RWPE1 (cell line): ENCODE data around the gene C1QC.
"Not testable (repeated sequence)": the region's sequence is repeated elsewhere in the genome, so short reads cannot be mapped to it uniquely, and the experiment has no call there.

Experiments
- CTCF ChIA-PET: fragments of 350-600 bp; sonication (Branson Sonifier 250); formaldehyde crosslinking; extraction: SDS; loops from one replicate; lab custom pipeline; 2021; lab: Yijun Ruan, JAX
- POLR2A ChIA-PET: fragments of 400-600 bp; formaldehyde crosslinking; extraction: SDS; loops from one replicate; lab custom pipeline; 2020; ENCODE audit warnings: antibody characterized with exemption; ENCODE audit not compliant: low non-redundant PET; lab: Yijun Ruan, JAX
- DNase-seq: peaks from one replicate; pipeline ENCODE4 v3.0.0; 2012; ENCODE audit warnings: low spot score
- H3K27ac ChIP-seq: fragments of 450-650 bp; 2 replicates; pipeline ENCODE4 v1.5.1; 2017
- TF ChIP-seq, protein P1 (sequence below): fragments of 450-650 bp; conservative IDR thresholded peaks from 2 replicates; pipeline ENCODE4 v1.5.1; 2017; ENCODE audit warnings: low read depth, mild to moderate bottlenecking

Gene C1QC

DNA sequence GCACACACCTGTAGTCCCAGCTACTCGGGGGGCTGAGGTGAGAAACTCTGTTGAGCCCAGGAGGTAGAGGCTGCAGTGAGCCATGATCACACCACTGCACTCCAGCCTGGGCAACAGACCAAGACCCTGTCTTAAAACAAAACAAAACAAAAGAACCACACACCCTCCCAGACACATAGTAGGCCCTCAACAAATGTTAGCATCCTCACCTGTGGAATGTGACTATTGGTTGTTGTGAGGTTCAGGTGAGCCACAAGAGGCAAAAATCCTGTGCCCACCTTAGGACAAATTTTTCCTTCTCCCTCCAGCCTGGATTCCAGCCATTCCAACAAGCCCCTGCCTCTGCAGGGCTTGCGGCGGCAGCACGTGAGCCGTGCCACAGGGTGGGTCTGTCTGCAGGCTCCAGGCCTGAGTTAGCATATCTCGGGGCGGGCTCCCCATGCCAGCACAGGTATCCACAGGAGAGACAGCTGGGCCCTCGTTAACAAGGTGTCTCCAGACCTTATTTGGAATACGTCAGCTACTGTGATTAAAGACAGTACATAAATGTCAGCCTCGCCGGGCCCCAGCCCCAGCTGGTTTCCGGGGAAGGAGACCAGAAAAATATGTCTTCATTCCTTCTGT, 27.0 kb downstream of the C1QC start:
- H3K27ac ChIP-seq = no peak overlapping the region
- TF ChIP-seq, protein P1, sequence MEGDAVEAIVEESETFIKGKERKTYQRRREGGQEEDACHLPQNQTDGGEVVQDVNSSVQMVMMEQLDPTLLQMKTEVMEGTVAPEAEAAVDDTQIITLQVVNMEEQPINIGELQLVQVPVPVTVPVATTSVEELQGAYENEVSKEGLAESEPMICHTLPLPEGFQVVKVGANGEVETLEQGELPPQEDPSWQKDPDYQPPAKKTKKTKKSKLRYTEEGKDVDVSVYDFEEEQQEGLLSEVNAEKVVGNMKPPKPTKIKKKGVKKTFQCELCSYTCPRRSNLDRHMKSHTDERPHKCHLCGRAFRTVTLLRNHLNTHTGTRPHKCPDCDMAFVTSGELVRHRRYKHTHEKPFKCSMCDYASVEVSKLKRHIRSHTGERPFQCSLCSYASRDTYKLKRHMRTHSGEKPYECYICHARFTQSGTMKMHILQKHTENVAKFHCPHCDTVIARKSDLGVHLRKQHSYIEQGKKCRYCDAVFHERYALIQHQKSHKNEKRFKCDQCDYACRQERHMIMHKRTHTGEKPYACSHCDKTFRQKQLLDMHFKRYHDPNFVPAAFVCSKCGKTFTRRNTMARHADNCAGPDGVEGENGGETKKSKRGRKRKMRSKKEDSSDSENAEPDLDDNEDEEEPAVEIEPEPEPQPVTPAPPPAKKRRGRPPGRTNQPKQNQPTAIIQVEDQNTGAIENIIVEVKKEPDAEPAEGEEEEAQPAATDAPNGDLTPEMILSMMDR = no peak
- ChIA-PET CTCF (interaction anchor here (0.6 kb wide), 1 partner anchor 55 kb away, joined by 3 read pairs; no protein-coding TSS in a partner anchor), POLR2A (no interaction called here)
- DNase-seq = no peak

DNA sequence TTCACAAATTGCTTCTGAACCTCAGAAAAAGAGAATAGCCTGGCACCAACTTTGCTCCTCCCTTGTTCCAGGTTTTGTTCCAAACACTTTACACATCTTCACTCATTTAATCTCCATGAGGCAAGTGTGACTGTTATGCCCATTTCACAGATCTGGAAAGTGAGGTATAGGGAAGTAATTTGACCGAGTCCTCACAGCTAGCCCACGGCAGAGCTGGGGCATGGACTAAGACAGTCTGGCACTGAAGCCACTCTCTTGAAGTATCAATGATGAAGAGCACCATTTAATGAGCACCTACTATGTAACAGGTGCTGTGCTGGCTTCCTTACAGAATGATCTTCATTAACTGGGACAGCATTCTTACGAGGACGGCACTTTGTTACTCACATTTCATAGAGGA, 28.6 kb downstream of the C1QC start:
- TF ChIP-seq, protein P1 = no peak
- ChIA-PET CTCF (interaction anchor here (0.6 to 1.5 kb wide), 2 partner anchors 258 to 317 kb away, joined by 3 to 4 read pairs; no protein-coding TSS in a partner anchor), POLR2A (no interaction called here)
- H3K27ac ChIP-seq = no peak overlapping the region
- no peak for DNase-seq

DNA sequence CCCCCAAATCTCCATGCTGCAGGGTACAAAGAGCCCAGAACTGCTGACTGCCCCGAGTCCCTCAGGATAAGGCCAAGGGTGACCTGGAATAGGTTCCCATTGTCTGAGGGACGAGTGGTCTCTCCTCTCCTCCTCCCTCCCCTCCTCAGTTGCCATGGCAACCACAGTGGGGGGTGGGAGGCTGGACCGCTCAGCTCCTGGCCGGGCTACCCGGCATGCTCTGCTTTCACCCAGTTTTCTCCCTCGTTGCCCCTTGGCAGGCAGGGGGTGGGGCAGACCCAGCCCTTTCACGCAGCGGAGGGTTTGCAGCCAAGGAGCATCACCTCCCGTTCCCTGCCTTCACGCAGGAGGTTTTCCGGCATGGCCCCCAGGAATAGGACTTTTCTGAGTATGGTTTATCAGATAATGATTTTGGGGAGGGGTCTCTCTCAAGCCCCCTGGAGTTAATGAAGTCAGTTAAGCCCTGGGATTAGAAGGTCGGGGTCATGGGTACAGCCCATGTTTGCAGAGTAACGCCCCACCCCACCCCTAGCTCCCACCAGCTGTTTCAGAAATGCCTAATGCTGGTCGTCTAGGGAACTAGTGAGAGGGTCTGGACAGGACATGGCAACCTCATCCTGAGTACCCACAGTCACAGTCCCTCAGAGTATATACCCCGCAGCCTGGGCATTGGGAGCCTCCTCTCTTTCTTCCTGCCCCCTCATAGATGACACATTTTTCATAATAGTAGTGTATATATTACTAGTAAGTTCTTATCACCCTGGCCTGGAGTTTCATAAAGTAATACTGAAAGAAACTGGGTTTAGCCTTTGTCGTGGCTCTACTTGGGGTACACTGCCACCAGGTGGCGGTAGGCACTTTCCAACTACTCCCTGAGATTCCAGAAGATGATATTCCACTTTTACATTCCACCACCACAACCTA, 30.3 kb downstream of the C1QC start:
- H3K27ac ChIP-seq = no peak overlapping the region
- TF ChIP-seq, protein P1 = peak; percentile 70
- DNase-seq = peak; percentile 61
- POLR2A ChIA-PET = no interaction called here
- CTCF ChIA-PET = interaction anchor here (0.6 to 1.4 kb wide), 8 partner anchors 15 to 1764 kb away, joined by 3 to 10 read pairs (median 4); no protein-coding TSS in a partner anchor

DNA sequence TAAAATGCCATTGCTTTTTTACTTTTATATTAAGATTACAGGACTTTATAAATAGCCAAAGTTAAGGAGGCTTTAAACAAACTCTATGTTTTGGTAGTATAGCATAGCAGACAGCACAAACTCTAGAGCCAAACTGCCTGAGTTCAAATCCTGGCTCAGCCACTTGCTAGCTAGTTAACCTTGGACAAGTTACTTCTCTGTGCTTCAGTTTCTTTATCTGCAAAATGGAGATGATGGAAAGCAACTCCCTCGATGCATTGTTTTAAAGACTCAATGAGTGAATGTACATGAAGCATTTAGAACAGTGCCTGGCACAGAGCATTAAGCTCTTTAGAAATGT, 30.9 kb downstream of the C1QC start:
- no peak for DNase-seq
- CTCF ChIA-PET = interaction anchor here (0.6 to 1.4 kb wide), 8 partner anchors 14 to 1765 kb away, joined by 3 to 10 read pairs (median 4); no protein-coding TSS in a partner anchor
- H3K27ac ChIP-seq = no peak overlapping the region
- TF ChIP-seq, protein P1 = no peak; the same call in 1 of the 2 replicates
- POLR2A ChIA-PET = no interaction called here

DNA sequence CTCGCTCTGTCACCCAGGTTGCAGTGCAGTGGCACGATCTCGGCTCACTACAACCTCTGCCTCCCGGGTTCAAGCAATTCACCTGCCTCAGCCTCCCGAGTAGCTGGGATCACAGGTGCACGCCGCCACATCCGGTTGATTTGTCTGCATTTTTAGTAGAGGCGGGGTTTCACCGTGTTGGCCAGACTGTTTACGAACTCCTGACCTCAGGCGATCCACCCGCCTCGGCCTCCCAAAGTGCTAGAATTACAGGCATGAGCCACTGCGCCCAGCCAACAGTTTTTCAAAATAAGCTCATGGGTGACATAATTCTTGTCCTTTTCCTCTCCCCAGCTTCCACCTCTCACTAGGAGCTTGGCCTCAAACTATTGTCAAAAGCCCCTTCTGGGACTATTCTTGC, 32.7 kb downstream of the C1QC start:
- POLR2A ChIA-PET, DNase-seq, H3K27ac ChIP-seq: not testable (repeated sequence)
- CTCF ChIA-PET = interaction anchor here (0.6 kb wide), 2 partner anchors 19 to 26 kb away, joined by 3 to 4 read pairs; no protein-coding TSS in a partner anchor

DNA sequence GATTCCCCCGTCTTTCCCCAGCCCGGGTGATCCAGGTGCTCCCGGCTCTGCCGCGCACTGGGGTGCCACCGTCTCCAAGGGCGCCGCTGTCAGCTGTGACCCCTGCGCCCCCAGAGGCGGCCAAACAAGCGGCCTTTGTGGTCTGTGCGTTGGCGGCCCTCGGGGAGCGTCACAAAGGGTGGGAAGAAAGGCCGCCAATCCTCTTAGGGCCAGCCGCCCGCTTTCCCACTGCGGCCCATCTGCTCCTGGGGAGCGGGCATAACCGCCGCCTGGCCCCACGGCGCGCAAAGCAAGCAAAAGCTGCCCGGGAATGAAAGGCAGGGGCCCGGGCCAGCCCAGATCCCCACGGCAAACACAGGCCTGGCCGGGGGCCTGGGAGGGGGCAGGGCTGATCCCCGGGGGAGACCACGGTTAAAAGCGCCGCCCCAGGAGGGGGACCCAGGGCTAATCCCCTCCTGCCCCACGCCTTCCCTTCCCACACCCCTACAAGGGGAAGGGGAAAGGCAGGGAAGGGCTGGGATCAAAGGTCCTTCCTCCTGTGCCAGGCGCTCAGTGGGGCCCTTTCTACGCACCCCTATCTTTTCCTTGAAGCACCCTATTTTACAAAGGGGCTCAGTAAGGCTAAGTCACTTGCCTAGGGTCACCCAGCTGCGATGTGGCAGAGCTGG, 33.6 kb downstream of the C1QC start:
- ChIA-PET POLR2A (no interaction called here), CTCF (no interaction called here)
- DNase-seq = no peak
- H3K27ac ChIP-seq = no peak overlapping the region
- TF ChIP-seq, protein P1 = no peak
